ENCODE results near the gene GPN2.

Gene GPN2

GRCh38 chr1:26889551-26890466, at the start of gene GPN2:
Gene GPN2 (minus strand): TSS chr1:26890283. CDS start chr1:26890096, 187 bp downstream.
- peak; percentile 46 to 68 (median 58) for DNase-seq (ENCODE audit: low read depth in 4 of 4, low spot score in 1 of 4)

- no peak for DNase-seq (ENCODE audit: low read depth in 4 of 4, low spot score in 1 of 4)
Measured at GRCh38 chr1:26938659-26939025, 48.6 kb upstream of the GPN2 start.

- no peak for DNase-seq (ENCODE audit: low read depth in 4 of 4, low spot score in 1 of 4)
Measured at GRCh38 chr1:26938004-26938658, 48.0 kb upstream of the GPN2 start.

- no peak for DNase-seq (ENCODE audit: low read depth in 4 of 4, low spot score in 1 of 4)
Measured at GRCh38 chr1:26936823-26937222, 46.7 kb upstream of the GPN2 start.

- DNase-seq (ENCODE audit: low read depth in 4 of 4, low spot score in 1 of 4) = no peak
Measured at GRCh38 chr1:26932531-26932930, 42.4 kb upstream of the GPN2 start.

- no peak for DNase-seq (ENCODE audit: low read depth in 4 of 4, low spot score in 1 of 4)
Measured at GRCh38 chr1:26923711-26924110, 33.6 kb upstream of the GPN2 start.

GRCh38 chr1:26922901-26923300, 32.8 kb upstream of the GPN2 start:
- no peak for DNase-seq (ENCODE audit: low read depth in 4 of 4, low spot score in 1 of 4)

GRCh38 chr1:26922431-26922729, 32.3 kb upstream of the GPN2 start:
- DNase-seq (ENCODE audit: low read depth in 4 of 4, low spot score in 1 of 4) = no peak

- DNase-seq (ENCODE audit: low read depth in 4 of 4, low spot score in 1 of 4) = peak; percentile 86 to 93 (median 90)
Measured at GRCh38 chr1:26921540-26922430, 31.7 kb upstream of the GPN2 start, which contains the start of gene NUDC. Gene NUDC (plus strand): TSS chr1:26921743. CDS start chr1:26921849, 106 bp downstream.

- no peak for DNase-seq (ENCODE audit: low read depth in 4 of 4, low spot score in 1 of 4)
Measured at GRCh38 chr1:26921126-26921539, 31.1 kb upstream of the GPN2 start.

GRCh38 chr1:26915204-26915842, 25.2 kb upstream of the GPN2 start:
- DNase-seq (ENCODE audit: low read depth in 4 of 4, low spot score in 1 of 4) = no peak

- DNase-seq (ENCODE audit: low read depth in 4 of 4, low spot score in 1 of 4) = no peak
Measured at GRCh38 chr1:26913754-26914619, 23.9 kb upstream of the GPN2 start, which contains the start of gene NR0B2. Gene NR0B2 (minus strand): TSS chr1:26913975. CDS start chr1:26913940, 35 bp downstream.

- no peak for DNase-seq (ENCODE audit: low read depth in 4 of 4, low spot score in 1 of 4)
Measured at GRCh38 chr1:26913389-26913753, 23.3 kb upstream of the GPN2 start.

- DNase-seq (ENCODE audit: low read depth in 4 of 4, low spot score in 1 of 4) = no peak
Measured at GRCh38 chr1:26912147-26912490, 22.0 kb upstream of the GPN2 start.

- DNase-seq (ENCODE audit: low read depth in 4 of 4, low spot score in 1 of 4) = no peak
Measured at GRCh38 chr1:26911399-26912146, 21.5 kb upstream of the GPN2 start.

- no peak for DNase-seq (ENCODE audit: low read depth in 4 of 4, low spot score in 1 of 4)
Measured at GRCh38 chr1:26910343-26911160, 20.5 kb upstream of the GPN2 start.

GRCh38 chr1:26909951-26910342, 19.9 kb upstream of the GPN2 start:
- no peak for DNase-seq (ENCODE audit: low read depth in 4 of 4, low spot score in 1 of 4)

GRCh38 chr1:26907071-26907917, 17.2 kb upstream of the GPN2 start:
- no peak for DNase-seq (ENCODE audit: low read depth in 4 of 4, low spot score in 1 of 4)
